Activated CD4-positive, CD25-positive, alpha-beta regulatory T cell (primary cell): ENCODE results near the gene ESYT3.
"Not testable (repeated sequence)": the region's sequence is repeated elsewhere in the genome, so short reads cannot be mapped to it uniquely, and the experiment has no call there.

Experiments used
- DNase-seq, 4 experiments: peaks; one replicate each; lab custom pipeline; 2025; lab: John Stamatoyannopoulos, UW

ESYT3 gene

DNA sequence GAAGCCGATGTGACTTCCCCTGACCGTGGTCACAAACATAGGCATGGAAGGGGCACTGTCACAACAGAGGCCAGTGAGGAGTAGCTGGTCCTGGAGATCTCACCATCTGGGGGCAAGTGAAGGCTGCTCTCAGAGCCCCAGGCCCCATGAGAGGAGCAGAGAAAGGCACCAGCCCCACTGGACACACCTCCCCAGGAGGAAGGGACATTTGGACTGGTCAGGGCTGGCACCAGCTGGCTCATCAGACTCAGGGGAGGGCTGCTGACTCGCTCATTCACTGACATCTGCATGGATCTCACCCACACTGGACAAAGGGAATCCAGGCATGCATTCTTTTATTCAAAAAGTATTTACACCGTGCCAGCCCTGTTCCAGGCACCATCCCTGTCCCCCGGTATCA is 26.8 kb downstream of the ESYT3 start:
- no peak for DNase-seq

DNA sequence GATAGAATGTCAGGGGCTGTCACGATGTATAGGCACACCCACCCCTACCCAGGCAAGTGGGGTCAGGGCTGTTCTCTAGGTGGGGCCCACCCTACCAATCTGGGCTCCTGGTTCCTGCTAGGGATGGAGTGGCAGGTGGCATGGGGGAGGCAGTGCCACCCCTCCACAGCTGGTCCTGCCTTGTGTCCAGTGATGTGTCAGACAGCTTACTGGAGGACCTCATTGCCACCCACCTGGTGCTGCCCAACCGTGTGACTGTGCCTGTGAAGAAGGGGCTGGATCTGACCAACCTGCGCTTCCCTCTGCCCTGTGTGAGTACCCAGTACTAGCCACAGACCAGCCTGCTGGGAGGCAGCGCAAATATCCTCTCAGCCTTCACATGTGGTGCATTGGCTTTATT is 27.5 kb downstream of the ESYT3 start:
- no peak for DNase-seq

DNA sequence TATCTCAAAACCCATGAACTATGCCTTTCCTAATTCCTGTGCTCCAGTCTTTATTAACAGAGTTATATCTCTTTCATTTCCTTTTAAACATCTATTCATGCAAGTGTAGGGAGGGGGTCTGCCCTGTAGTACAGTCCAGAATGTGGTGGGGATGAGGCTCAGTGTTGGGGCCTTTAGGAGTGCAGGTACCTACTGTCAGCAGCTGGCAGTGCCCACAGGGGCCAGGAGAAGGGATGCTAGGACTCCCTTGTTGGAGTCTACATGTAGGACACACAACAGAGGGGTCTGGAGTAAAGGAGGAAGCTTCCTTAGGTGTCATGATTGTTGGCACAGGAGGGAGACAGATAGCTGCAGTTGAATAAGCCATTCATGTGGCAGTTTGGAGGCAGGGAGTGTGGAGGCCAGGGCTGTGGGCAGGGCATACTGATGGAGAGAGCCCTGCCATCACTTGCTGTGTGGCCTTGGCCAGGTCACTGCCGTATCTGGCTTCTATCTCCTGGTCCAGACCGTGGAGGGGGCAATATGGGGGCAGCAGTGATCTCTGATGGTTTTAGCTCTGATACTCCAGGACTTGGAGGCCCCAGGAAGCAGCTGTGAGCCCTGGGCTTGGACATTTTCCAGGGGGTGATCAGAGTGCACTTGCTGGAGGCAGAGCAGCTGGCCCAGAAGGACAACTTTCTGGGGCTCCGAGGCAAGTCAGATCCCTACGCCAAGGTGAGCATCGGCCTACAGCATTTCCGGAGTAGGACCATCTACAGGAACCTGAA is 29.5 kb downstream of the ESYT3 start:
- no peak for DNase-seq

DNA sequence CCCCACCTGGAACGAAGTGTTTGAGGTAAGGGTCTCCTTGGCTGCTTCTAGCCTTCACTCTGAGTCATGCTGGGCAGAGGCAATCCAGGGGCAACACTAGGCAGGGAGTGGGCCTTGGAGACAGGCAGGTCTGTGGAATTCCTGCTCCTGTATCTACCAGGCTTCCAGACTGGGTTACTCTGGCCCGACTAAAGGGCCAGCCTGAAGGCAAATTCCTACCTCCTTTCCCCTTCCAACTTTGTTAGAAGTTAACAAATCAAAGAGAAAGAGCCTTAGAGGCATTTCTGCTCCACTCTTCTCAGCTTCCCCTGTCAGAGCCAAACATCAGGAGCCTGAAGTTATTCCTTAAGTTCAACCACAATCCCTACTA is 30.1 kb downstream of the ESYT3 start:
- no peak for DNase-seq

DNA sequence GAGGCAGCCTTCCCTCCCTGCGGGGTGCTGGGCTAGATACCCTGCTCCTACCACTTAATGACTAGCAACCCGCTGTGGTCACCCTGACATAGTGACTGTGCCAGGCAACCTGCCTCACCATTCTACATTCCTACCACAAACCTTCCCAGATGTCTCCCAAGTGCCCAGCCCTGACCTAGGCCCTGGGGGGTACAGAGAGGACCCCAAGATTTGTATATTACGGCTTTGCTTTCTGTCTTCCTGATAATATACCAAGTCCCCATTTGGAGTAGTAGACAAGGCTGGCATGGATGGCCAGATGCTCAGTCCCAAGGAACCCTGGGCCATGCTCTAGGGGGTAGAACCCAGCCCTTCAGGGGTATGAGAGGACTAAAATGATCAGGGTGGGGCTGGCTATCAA is 31.0 kb downstream of the ESYT3 start:
- DNase-seq = no peak

DNA sequence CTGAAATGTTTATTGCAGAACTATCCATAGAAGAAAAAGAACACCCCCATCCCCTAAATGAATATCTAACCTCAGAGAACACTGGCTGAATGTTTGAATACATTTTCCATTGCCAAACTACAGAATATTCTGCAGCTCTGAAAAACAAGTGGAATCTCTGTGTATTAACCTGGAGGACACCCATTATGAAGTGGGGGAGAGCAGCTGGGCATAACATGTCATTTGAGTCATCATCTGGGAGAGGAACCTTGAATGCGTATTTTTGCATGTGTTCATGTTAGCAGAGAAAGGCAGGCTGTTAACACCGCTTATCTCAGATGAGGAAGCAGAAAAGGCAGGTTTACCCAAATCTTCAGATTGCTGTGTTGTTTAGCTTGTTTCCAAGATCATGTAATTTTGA is 31.5 kb downstream of the ESYT3 start:
- no peak for DNase-seq

DNA sequence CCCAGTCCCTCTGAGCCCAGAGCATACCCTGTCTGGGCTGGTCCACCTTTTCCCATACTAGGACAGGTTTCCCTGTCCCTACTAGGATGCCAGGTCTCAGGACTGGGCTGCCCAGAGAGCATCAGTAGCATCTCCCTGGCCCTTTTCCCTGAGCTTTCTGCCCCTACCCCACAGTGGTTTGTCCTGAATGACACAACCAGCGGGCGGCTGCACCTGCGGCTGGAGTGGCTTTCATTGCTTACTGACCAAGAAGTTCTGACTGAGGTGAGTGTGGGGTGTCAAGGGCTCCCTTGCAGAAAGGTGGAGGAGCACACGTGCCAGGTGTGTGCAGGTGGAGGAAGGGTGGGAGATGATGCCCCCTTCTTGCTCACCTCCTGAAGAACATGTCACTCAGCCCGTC is 33.5 kb downstream of the ESYT3 start:
- no peak for DNase-seq

DNA sequence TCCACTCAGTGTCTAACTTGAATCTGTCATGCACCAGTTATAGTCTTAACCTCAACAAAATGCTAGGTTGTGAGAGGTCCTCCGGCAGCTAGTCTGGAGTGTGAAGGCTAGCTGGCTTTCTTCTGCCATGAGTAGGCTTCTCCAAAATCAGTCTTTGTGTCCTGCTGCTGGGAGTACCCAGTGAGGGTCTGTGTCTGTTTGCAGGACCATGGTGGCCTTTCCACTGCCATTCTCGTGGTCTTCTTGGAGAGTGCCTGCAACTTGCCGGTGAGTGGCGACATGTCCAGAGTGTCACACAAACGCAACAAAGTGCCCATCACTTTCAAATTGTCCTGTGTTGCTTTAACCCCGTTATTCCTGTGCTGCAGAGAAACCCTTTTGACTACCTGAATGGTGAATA is 34.0 kb downstream of the ESYT3 start:
- no peak for DNase-seq

DNA sequence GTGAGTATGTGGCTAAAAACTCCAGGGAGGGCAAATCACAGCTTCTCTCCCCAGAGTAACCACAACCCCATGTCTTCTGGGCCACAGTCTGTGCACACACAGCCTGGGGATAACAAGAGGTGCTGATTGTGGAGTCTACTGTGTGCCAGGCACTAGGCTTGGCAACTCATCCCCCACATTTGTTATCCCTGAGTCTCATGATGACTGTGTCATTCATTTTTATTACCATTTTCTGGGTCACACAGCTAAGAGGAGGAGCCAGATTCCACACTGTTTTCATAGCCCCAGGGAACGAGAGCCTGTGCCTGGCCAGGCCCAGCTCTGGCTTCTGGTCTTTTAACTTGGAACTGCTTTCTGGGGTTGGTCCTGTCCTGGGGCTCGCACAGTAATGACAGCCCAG is 34.5 kb downstream of the ESYT3 start:
- no peak for DNase-seq

DNA sequence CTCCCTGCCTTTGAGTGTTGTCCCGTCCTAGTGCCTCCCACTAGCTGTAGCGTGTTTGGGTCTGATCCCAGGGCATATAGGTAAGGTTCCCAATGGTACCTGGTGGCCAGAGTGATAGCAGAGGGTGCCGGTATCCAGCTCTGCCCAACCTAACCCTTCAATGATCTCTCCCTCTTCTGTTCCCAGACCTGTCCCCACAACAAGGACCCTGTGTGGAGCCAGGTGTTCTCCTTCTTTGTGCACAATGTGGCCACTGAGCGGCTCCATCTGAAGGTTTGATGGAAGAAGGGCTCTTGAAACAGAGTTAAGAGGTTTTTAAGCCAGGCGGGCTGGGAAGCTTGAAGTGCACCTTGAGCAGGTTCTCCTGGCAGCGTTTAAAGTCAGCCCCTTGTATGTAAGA is 35.5 kb downstream of the ESYT3 start:
- DNase-seq = no peak

DNA sequence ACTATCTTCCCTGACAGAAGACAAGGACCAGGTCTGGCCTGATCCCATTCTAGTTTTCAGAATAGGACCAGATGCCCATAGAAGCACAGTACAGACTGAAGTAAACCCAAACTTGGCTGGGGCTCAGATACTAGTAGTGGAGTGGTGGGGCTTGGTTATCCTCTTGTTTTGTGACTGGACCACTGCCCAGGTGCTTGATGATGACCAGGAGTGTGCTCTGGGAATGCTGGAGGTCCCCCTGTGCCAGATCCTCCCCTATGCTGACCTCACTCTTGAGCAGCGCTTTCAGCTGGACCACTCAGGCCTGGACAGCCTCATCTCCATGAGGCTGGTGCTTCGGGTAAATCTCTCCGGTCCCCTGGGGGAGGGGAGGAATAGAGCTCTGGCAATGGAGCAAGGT is 36.3 kb downstream of the ESYT3 start:
- no peak for DNase-seq

DNA sequence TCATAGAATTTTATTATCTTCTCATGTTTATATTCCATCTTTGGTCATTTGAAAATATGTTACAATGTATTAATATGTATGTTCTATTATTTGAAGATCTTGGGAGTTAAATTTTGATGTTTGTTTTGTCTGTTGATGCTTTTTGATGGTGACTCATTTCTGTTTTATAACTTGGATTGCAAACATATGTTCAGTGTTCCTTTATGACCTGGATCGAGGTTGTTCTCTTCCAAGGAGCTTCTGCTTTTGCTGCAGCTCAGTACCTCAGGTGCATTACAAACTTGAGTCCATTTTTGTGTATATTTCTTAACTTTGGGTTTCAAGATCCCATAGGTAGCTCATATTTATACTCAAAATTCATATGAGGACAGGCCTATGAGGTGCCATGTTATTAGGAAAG is 37.1 kb downstream of the ESYT3 start:
- no peak for DNase-seq

DNA sequence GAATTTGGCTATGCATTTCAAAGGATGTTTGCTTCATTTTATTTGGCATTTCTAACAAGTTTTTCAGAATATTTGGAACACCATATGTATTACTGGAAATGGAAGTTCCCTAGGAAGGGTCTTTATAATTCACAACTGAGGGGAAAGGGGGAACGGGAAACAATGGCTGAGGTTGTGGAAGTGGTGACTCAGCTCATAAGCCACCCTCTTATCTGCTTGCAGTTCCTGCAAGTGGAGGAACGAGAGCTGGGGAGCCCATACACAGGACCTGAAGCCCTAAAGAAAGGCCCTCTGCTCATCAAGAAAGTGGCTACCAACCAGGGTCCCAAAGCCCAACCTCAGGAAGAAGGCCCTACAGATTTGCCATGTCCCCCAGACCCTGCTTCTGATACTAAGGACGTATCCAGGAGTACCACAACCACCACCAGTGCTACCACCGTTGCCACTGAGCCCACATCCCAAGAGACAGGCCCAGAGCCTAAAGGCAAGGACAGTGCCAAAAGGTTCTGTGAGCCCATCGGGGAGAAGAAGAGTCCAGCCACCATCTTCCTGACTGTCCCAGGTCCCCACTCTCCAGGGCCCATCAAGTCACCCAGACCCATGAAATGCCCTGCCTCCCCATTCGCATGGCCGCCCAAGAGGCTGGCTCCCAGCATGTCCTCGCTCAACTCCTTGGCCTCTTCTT is 37.9 kb downstream of the ESYT3 start:
- no peak for DNase-seq

DNA sequence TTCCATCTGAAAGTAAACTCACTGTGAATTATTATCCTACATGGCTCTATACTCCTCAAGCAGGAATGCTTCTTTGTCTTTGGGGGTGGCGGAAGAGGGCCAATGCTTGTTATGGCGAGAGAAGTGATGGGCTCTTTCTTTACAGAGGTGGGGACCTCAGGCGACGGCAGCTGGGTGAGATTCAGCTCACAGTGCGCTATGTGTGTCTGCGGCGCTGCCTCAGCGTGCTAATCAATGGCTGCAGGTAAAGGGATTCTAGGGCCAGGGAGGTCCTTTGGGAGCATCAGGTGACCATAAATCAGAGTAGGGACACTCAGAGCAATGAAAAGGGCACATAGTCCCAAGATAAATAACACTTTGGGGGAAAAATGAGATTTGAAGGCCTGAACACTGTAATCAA is 39.0 kb downstream of the ESYT3 start:
- no peak for DNase-seq

DNA sequence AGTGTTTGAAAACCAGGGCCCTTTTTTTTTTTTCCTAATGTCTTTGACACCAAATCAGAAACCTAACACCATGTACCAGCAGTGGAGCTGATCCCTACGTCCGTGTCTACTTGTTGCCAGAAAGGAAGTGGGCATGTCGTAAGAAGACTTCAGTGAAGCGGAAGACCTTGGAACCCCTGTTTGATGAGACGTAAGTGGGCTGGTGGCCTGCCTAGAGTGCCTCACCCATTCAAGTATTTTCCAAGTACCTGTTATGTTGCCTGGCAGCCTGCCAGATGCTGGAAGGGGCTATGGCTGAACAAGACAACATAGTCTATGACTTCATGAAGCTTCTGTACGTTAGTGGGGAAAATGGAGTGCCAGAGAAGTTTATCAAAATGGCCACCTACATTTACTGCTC is 39.7 kb downstream of the ESYT3 start:
- no peak for DNase-seq

DNA sequence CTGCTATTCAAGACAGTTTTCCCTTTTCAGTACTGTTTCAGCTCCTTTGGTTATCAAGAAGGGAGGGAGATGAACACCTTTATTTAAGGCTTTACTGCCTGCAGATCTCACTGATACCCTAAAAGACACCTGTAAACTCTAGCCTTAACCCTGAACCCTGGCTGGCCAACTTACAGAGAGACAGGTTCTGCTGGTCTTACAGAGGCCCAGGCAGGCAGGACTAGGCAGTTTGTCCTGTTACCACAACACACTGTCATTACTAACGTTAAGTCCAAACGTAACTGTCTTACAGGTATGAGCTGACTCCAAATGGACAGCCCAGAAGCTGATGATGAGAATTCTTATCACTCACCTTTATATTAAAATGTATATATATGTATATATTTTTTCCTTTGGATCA is 42.1 kb downstream of the ESYT3 start:
- no peak for DNase-seq

DNA sequence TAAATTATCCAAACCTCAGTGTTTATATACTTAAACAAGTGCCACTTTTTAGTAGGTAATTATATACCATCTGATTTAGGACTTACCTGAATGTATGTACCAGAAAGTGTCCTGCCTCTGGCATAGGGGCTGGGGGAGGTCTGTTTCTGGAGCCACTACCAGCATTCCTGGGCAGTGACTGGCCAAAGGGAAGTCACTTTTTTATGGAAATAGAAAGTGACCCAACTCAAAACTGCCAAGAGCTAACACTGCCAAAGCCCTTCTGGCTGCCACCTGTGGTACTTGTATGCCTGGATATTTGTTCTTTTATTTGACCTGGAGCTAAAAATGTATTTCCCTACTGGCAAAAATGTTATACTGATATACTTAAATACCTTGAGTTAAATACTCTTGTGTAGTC is 42.7 kb downstream of the ESYT3 start:
- DNase-seq = no peak

DNA sequence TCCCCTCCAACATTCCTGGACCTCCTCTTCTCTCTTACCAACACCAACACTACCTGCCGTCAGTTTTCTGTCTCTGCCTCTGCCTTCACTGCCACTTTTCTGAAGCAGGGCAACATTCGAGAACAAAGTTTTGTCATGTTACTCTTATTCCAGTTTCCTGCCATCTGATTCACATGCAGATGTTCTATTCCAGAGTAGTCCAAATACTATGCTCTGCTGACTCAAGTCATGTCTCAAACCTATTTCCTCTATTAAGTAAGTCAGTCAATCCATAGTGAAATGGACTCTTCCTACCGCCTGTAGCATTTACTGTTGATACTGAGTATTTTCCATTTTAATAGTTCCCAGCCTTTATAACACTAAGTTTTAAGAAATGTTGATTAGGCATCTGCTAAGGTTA is 43.4 kb downstream of the ESYT3 start:
- no peak for DNase-seq

DNA sequence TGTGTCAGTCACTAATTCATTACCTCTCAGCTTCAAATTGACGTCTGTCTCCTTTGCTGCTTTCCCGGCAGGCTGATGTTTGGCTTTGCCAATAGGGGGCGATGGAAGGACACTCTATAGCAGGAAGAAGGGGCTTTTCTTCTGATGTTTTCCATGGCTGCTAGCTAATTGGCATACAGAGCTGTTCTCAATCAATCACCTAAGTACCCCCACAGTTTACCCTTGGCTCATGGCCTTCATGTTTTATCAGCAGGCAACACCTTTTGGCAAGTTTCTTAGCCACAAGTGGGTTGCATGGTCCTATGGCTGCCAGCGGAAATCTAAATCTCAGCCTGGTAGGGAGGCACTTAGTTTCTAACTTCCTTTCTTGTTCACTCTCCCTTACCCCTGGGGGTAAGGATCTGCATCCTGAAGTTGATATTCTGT is 45.0 kb downstream of the ESYT3 start:
- DNase-seq = no peak

DNA sequence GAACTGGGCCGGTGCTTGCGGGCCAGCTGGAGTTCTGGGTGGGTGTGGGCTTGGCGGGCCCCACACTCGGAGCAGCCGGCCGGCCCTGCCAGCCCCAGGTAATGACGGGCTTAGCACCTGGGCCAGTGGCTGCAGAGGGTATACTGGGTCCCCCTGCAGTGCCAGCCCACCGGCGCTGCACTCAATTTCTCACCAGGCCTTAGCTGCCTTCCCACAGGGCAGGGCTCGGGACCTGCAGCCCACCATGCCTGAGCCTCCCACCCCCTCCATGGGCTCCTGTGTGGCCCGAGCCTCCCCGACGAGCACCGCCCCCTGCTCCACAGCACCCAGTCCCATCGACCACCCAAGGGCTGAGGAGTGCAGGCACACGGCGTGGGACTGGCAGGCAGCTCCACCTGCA is 50.3 kb downstream of the ESYT3 start:
- DNase-seq = not testable (repeated sequence)

DNA sequence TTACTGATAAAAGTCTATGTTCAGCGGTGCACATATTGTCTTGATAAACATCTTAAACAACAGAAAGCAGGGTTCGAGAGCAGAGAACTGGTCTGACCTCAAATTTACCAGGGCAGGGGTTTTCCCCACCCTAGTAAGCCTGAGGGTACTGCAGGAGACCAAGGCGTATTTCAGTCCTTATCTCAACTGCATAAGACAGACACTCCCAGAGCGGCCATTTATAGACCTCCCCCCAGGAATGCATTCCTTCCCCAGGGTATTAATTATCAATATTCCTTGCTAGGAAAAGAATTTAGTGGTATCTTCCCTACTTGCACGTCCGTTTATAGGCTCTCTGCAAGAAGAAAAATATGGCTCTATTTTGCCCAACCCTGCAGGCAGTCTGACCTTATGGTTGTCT is 52.2 kb downstream of the ESYT3 start:
- not testable (repeated sequence) for DNase-seq

DNA sequence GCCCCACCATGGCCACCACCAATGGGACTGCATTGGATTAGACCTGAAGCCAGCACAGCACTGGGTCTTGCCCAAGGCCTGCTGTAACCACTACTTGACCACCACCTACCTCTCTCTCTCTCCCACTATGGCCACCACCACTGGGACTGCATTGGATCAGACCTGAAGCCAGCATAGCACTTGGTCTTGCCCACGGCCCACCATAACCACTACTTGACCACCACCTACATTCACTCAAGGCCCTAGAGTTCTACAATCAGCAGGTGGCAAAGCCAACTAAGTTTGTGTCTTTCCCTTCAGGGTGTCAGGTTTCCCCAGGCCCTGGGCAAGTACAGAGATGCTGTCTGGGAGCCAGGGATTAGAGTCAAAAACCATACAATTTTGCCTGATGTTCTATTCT is 57.6 kb downstream of the ESYT3 start:
- no peak for DNase-seq

DNA sequence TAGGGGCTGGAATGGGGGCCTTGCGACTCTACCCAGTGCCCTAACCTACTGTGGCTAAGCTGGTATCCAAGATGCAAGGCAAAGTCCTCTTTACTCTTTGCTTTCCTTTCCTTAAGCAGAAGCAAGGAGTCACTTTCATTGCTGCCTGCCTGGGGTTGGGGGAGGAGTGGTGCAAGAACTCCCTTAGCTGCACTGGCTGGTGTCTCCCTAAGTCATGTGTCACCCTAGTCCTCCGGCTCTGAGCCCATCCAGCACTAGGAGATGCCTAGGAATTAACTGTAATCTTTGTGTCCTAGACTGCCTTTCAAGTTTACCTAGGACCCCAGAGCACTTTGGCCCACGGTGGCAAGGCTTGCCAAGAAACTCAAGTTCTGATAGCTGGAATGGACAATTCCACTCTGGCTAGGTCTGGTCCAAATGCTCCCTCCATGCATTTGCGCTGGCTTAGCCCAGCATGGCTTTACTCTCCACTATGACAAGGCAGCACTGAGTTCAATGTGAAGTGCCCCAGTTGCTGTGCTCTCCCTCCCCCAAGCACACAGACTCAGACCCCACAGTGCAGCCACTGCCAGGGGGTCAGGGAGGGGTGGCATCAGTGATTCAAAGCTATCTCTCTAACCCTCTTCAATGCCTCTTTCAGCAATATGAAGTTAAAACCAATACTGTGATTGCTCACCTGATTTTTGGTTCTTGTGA is 58.7 kb downstream of the ESYT3 start:
- DNase-seq = no peak
